Ramos (cell line): ENCODE data around the gene MYCN.
"Not testable (repeated sequence)": the region's sequence is repeated elsewhere in the genome, so short reads cannot be mapped to it uniquely, and the experiment has no call there.

Experiments
- in situ Hi-C: fragments of 300-500 bp; cut with MboI; formaldehyde crosslinking; loops from one replicate; pipeline ENCODE4 v1.14.3; 2022; ENCODE audit warnings: low sequenced_read_pairs; ENCODE audit not compliant: unreplicated experiment

The MYCN gene

GRCh38 chr2:15956751-15957736 is 16.7 kb downstream of the MYCN start:
- in situ Hi-C loops: no loop called here

- in situ Hi-C loops: no loop called here
Observed at GRCh38 chr2:15957881-15958713, 17.7 kb downstream of the MYCN start.

GRCh38 chr2:15959331-15960153 is 19.2 kb downstream of the MYCN start:
- in situ Hi-C loops: no loop called here

- in situ Hi-C loops: not testable (repeated sequence)
Observed at GRCh38 chr2:15960154-15960520, 19.8 kb downstream of the MYCN start.

- in situ Hi-C loops: not testable (repeated sequence)
Observed at GRCh38 chr2:15963109-15963976, 23.0 kb downstream of the MYCN start.

- in situ Hi-C loops: no loop called here
Observed at GRCh38 chr2:15963977-15964670, 23.8 kb downstream of the MYCN start.

- in situ Hi-C loops: no loop called here
Observed at GRCh38 chr2:15964936-15965563, 24.7 kb downstream of the MYCN start.

GRCh38 chr2:15965564-15966019 is 25.2 kb downstream of the MYCN start:
- in situ Hi-C loops: no loop called here

- in situ Hi-C loops: no loop called here
Observed at GRCh38 chr2:15967415-15968279, 27.3 kb downstream of the MYCN start.

GRCh38 chr2:15968280-15969178 is 28.2 kb downstream of the MYCN start:
- in situ Hi-C loops: no loop called here

GRCh38 chr2:15969214-15969613 is 28.9 kb downstream of the MYCN start:
- in situ Hi-C loops: no loop called here

GRCh38 chr2:15970701-15971100 is 30.4 kb downstream of the MYCN start:
- in situ Hi-C loops: no loop called here

- in situ Hi-C loops: no loop called here
Observed at GRCh38 chr2:15971351-15971750, 31.0 kb downstream of the MYCN start.

GRCh38 chr2:15971831-15972522 is 31.6 kb downstream of the MYCN start:
- in situ Hi-C loops: no loop called here

GRCh38 chr2:15973481-15974401 is 33.4 kb downstream of the MYCN start:
- in situ Hi-C loops: no loop called here
